Mesodermal cell (in vitro differentiated cells): Measurements from ENCODE around the gene CNNM3.

Source experiments
- H3K27ac ChIP-seq: 2 replicates; pipeline ENCODE4 v1.7.0; 2013; ENCODE audit warnings: mild to moderate bottlenecking, low read depth, low read length, moderate library complexity; ENCODE audit not compliant: severe bottlenecking
- H3K36me3 ChIP-seq: 2 replicates; pipeline ENCODE4 v1.7.1; 2013; ENCODE audit warnings: mild to moderate bottlenecking, low read length, moderate library complexity; ENCODE audit not compliant: control insufficient read depth, insufficient read depth
- H3K4me1 ChIP-seq: one replicate; pipeline ENCODE4 v1.7.1; 2013; ENCODE audit warnings: mild to moderate bottlenecking, low read length; ENCODE audit not compliant: insufficient read depth, control insufficient read depth, poor library complexity, severe bottlenecking
- H3K4me3 ChIP-seq: 2 replicates; pipeline ENCODE4 v1.7.0; 2013; ENCODE audit warnings: low read length, control low read depth, mild to moderate bottlenecking; ENCODE audit not compliant: insufficient read depth, poor library complexity, severe bottlenecking; ENCODE audit errors: extremely low read depth
- H3K9me3 ChIP-seq: 2 replicates; pipeline ENCODE4 v1.7.1; 2013; ENCODE audit warnings: mild to moderate bottlenecking, low read length, moderate library complexity; ENCODE audit not compliant: control insufficient read depth
- WGBS, 2 experiments: methylation state at CpG; one replicate each; pipeline ENCODE4 v1.1.5; 2013; ENCODE audit warnings: missing lambda C conversion rate in 2 of 2; ENCODE audit not compliant: insufficient coverage in 2 of 2; 5-methylcytosine and 5-hydroxymethylcytosine counted together

CNNM3 gene

GRCh38 chr2:96819876-96820511, 3.9 kb downstream of the CNNM3 start:
- no peak overlapping the region for H3K27ac ChIP-seq
- H3K9me3 ChIP-seq: no peaks in the 10 kb centered on the region
- H3K36me3 ChIP-seq: peaks cover 26% of the 10 kb centered on the region
- WGBS, 2 experiments: 92 to 93% methylated on average over 10 to 12 of the region's 12 CpGs
- peaks cover 15% of the 10 kb centered on the region for H3K4me1 ChIP-seq
- no peak overlapping the region for H3K4me3 ChIP-seq

GRCh38 chr2:96821113-96821675, 5.1 kb downstream of the CNNM3 start:
- Histone ChIP-seq H3K9me3 (no peaks in the 10 kb centered on the region), H3K4me1 (peaks cover 15% of the 10 kb centered on the region), H3K36me3 (peaks cover 30% of the 10 kb centered on the region), H3K4me3 (no peak overlapping the region), H3K27ac (no peak overlapping the region)
- 85 to 94% methylated on average over 7 to 9 of the region's 11 CpGs for WGBS, 2 experiments

GRCh38 chr2:96822786-96823185, 6.7 kb downstream of the CNNM3 start:
- no peak overlapping the region for H3K27ac ChIP-seq
- no peak overlapping the region for H3K4me3 ChIP-seq
- H3K36me3 ChIP-seq: peaks cover 41% of the 10 kb centered on the region
- H3K4me1 ChIP-seq: peaks cover 9% of the 10 kb centered on the region
- no peaks in the 10 kb centered on the region for H3K9me3 ChIP-seq
- WGBS, 2 experiments: 92 to 95% methylated on average over 4 of the region's 4 CpGs

GRCh38 chr2:96823198-96823597, 7.1 kb downstream of the CNNM3 start:
- Histone ChIP-seq H3K4me3 (no peak overlapping the region), H3K36me3 (peaks cover 42% of the 10 kb centered on the region), H3K9me3 (no peaks in the 10 kb centered on the region), H3K4me1 (peaks cover 5% of the 10 kb centered on the region), H3K27ac (no peak overlapping the region)
- 91 to 96% methylated on average over 7 to 11 of the region's 11 CpGs for WGBS, 2 experiments

GRCh38 chr2:96824079-96824870, 8.2 kb downstream of the CNNM3 start:
- WGBS, 2 experiments: 86 to 90% methylated on average over 3 to 5 of the region's 6 CpGs
- no peak overlapping the region for H3K27ac ChIP-seq
- H3K36me3 ChIP-seq: peaks cover 40% of the 10 kb centered on the region
- no peaks in the 10 kb centered on the region for H3K4me1 ChIP-seq
- H3K9me3 ChIP-seq: no peaks in the 10 kb centered on the region
- no peak overlapping the region for H3K4me3 ChIP-seq

- H3K4me1 ChIP-seq: no peaks in the 10 kb centered on the region
- H3K4me3 ChIP-seq: no peak overlapping the region
- 94 to 96% methylated on average over 13 to 14 of the region's 14 CpGs for WGBS, 2 experiments
- peaks cover 41% of the 10 kb centered on the region for H3K36me3 ChIP-seq
- no peak overlapping the region for H3K27ac ChIP-seq
- no peaks in the 10 kb centered on the region for H3K9me3 ChIP-seq
Observed at GRCh38 chr2:96825057-96825456, 9.0 kb downstream of the CNNM3 start.

- 92 to 94% methylated on average over 17 to 18 of the region's 22 CpGs for WGBS, 2 experiments
Observed at GRCh38 chr2:96826546-96827278, 10.6 kb downstream of the CNNM3 start.

GRCh38 chr2:96828436-96828835, 12.4 kb downstream of the CNNM3 start:
- Histone ChIP-seq H3K4me3 (no peak overlapping the region), H3K4me1 (peaks cover 18% of the 10 kb centered on the region), H3K9me3 (no peaks in the 10 kb centered on the region), H3K27ac (no peak overlapping the region), H3K36me3 (peaks cover 55% of the 10 kb centered on the region)
- WGBS, 2 experiments: 95 to 99% methylated on average over 10 to 14 of the region's 14 CpGs

More at GRCh38 chr2:96826546-96827278, 10.6 kb downstream of the CNNM3 start:
- Histone ChIP-seq H3K9me3 (no peaks in the 10 kb centered on the region), H3K36me3 (peaks cover 54% of the 10 kb centered on the region), H3K27ac (no peak overlapping the region), H3K4me3 (no peak overlapping the region), H3K4me1 (peaks cover 1% of the 10 kb centered on the region)

- H3K9me3 ChIP-seq: no peaks in the 10 kb centered on the region
- peaks cover 52% of the 10 kb centered on the region for H3K36me3 ChIP-seq
- H3K4me1 ChIP-seq: peaks cover 22% of the 10 kb centered on the region
- H3K4me3 ChIP-seq: no peak overlapping the region
- 89 to 96% methylated on average over 9 to 10 of the region's 13 CpGs for WGBS, 2 experiments
- no peak overlapping the region for H3K27ac ChIP-seq
Observed at GRCh38 chr2:96828874-96829273, 12.8 kb downstream of the CNNM3 start.

GRCh38 chr2:96830044-96830562, 14.0 kb downstream of the CNNM3 start:
- Histone ChIP-seq H3K36me3 (peaks cover 56% of the 10 kb centered on the region), H3K9me3 (no peaks in the 10 kb centered on the region), H3K4me3 (no peak overlapping the region), H3K27ac (no peak overlapping the region), H3K4me1 (peaks cover 22% of the 10 kb centered on the region)
- WGBS, 2 experiments: 90 to 93% methylated on average over 3 to 4 of the region's 5 CpGs
